ENCODE data around the gene TPP1. TPM values are rescaled to one million over a fixed set of nuclear protein-coding genes. Genes with fewer than 3 reads are reported as not detected.

Gene TPP1
- polyA plus RNA-seq, 2 of the 4 experiments (the other 2 are of a cell fraction): 41.6 to 53.2 TPM

- Histone ChIP-seq H3K27ac (no peak overlapping the region), H3K9me3 (peaks cover 12% of the 10 kb centered on the region), H3K4me1 (no peaks in the 10 kb centered on the region), H3K4me3 (no peak overlapping the region), H3K4me2 (no peak overlapping the region)
- TF ChIP-seq FOSB (CRISPR knock-in tag; IDR thresholded peaks at IDR 0.05) (no peak), KDM5A (IDR thresholded peaks at IDR 0.05) (no peak), ELK1 (IDR thresholded peaks at IDR 0.05; ENCODE audit: low read depth, low read length) (no peak), NPAS2 (CRISPR knock-in tag; IDR thresholded peaks at IDR 0.05; ENCODE audit: borderline replicate concordance) (no peak), POLR2A (IDR thresholded peaks at IDR 0.05; ENCODE audit: low read length) (no peak), HOXB13 (CRISPR knock-in tag; IDR thresholded peaks at IDR 0.05; ENCODE audit: low read depth) (no peak), HMGXB4 (CRISPR knock-in tag; IDR thresholded peaks at IDR 0.05; ENCODE audit: borderline replicate concordance) (no peak), RNF2 (IDR thresholded peaks at IDR 0.05; ENCODE audit: borderline replicate concordance, low read depth) (no peak)
- ATAC-seq: no peak
- no peak for DNase-seq (ENCODE audit: low read depth in 1 of 2, low spot score in 1 of 2)
- ChIA-PET CTCF (interaction anchor here (1.2 kb wide), 1 partner anchor 11 kb away, joined by 3 read pairs; no protein-coding TSS in a partner anchor), POLR2A (no interaction called here)
- FAIRE-seq: no peak
- 76% methylated on average over 1 of the region's 1 CpG for WGBS (ENCODE audit: missing lambda C conversion rate)
Measured at GRCh38 chr11:6583584-6583983, 35.6 kb downstream of the TPP1 start.

GRCh38 chr11:6579681-6580080 is 39.5 kb downstream of the TPP1 start:
- POLR2A ChIA-PET: no interaction called here

GRCh38 chr11:6578134-6578533 is 41.1 kb downstream of the TPP1 start:
- ChIA-PET CTCF (no interaction called here), POLR2A (no interaction called here)
- WGBS (ENCODE audit: missing lambda C conversion rate): 77% methylated on average over 1 of the region's 1 CpG
- H3K27ac ChIP-seq: no peak overlapping the region
- H3K4me1 ChIP-seq: no peaks in the 10 kb centered on the region
- no peaks in the 10 kb centered on the region; the same call in 2 of the 3 replicates for H3K9me3 ChIP-seq
- FAIRE-seq: no peak
- no peak overlapping the region for H3K4me3 ChIP-seq
- no peak for DNase-seq (ENCODE audit: low read depth in 1 of 2, low spot score in 1 of 2)
- no peak overlapping the region for H3K4me2 ChIP-seq
- peak in 1 of 2 experiments; percentile 58; a peak in 3 of 6 replicates for ATAC-seq
- TF ChIP-seq GATA3 (IDR thresholded peaks at IDR 0.05; ENCODE audit: borderline replicate concordance) (no peak), POLR2AphosphoS2 (conservative IDR thresholded peaks at IDR 0.05; ENCODE audit: low read length) (no peak), BCL3 (IDR thresholded peaks at IDR 0.05) (no peak), HOXB13 (CRISPR knock-in tag; IDR thresholded peaks at IDR 0.05; ENCODE audit: low read depth) (no peak), ZSCAN20 (CRISPR knock-in tag; IDR thresholded peaks at IDR 0.05) (no peak), EHF (CRISPR knock-in tag; IDR thresholded peaks at IDR 0.05) (no peak), ATOH8 (CRISPR knock-in tag; IDR thresholded peaks at IDR 0.05; ENCODE audit: low read depth) (no peak), TFCP2L1 (CRISPR knock-in tag; IDR thresholded peaks at IDR 0.05) (no peak), HOXA7 (CRISPR knock-in tag; IDR thresholded peaks at IDR 0.05) (no peak)

More at GRCh38 chr11:6579681-6580080, 39.5 kb downstream of the TPP1 start:
- WGBS (ENCODE audit: missing lambda C conversion rate): 90% methylated on average over 2 of the region's 2 CpGs
- ATAC-seq: no peak
- FAIRE-seq: no peak
- H3K4me3 ChIP-seq: no peak overlapping the region
- TF ChIP-seq SMC3 (IDR thresholded peaks at IDR 0.05): no peak
- no peaks in the 10 kb centered on the region for H3K4me1 ChIP-seq
- CTCF ChIA-PET: interaction anchor here (1.8 to 2.7 kb wide), 2 partner anchors 17 to 19 kb away, joined by 4 to 8 read pairs; no protein-coding TSS in a partner anchor
- H3K9me3 ChIP-seq: peaks cover 9% of the 10 kb centered on the region
- no peak overlapping the region for H3K4me2 ChIP-seq
- H3K27ac ChIP-seq: no peak overlapping the region
- no peak for DNase-seq (ENCODE audit: low read depth in 1 of 2, low spot score in 1 of 2)
